ENCODE data around the gene RFTN2.

- TF ChIP-seq CTCF (IDR thresholded peaks at IDR 0.05) = no peak
- no peak for TF ChIP-seq POLR2AphosphoS5 (IDR thresholded peaks at IDR 0.05)
- TF ChIP-seq POLR2A (IDR thresholded peaks at IDR 0.05) = no peak
Observed at GRCh38 chr2:197575987-197576386, 99.4 kb downstream of the RFTN2 start.

Measured in sigmoid colon (tissue), 4 donors.